Astrocyte (in vitro differentiated cells and primary cell): ENCODE data around the gene ZNF33A. TPM values are rescaled to one million over a fixed set of nuclear protein-coding genes. Genes with fewer than 3 reads are reported as not detected.
"Not testable (repeated sequence)": the region's sequence is repeated elsewhere in the genome, so short reads cannot be mapped to it uniquely, and the experiment has no call there.

ENCODE experiments used
- DNase-seq: peaks from one replicate; pipeline ENCODE4 v3.0.0-alpha.2; 2010; ENCODE audit warnings: low read depth
- FAIRE-seq: peaks from 2 replicates; lab custom pipeline; 2011; peaks lifted over from hg19 to GRCh38; lab: Jason Lieb, UNC
- H2AFZ ChIP-seq: 2 replicates; pipeline ENCODE4 v1.6.0; 2012; ENCODE audit warnings: low read depth, low read length, inconsistent platforms
- H3K27ac ChIP-seq: 2 replicates; pipeline ENCODE4 v1.5.1; 2011; ENCODE audit warnings: low read depth, low read length, inconsistent platforms
- H3K27me3 ChIP-seq: 2 replicates; pipeline ENCODE4 v1.6.0; 2011; ENCODE audit warnings: low read length, inconsistent platforms; ENCODE audit not compliant: insufficient read depth
- H3K36me3 ChIP-seq: 2 replicates; pipeline ENCODE4 v1.5.1; 2011; ENCODE audit warnings: low read length, inconsistent platforms; ENCODE audit not compliant: insufficient read depth
- H3K4me1 ChIP-seq: 2 replicates; pipeline ENCODE4 v1.5.1; 2011; ENCODE audit warnings: low read length, inconsistent platforms; ENCODE audit not compliant: insufficient read depth
- H3K4me2 ChIP-seq: 2 replicates; pipeline ENCODE4 v1.6.0; 2012; ENCODE audit warnings: low read length, inconsistent platforms
- H3K4me3 ChIP-seq: 2 replicates; pipeline ENCODE4 v1.5.1; 2011; ENCODE audit warnings: low read depth, mild to moderate bottlenecking, low read length, inconsistent platforms; ENCODE audit not compliant: insufficient read depth
- H3K79me2 ChIP-seq: 2 replicates; pipeline ENCODE4 v1.6.0; 2012; ENCODE audit warnings: mild to moderate bottlenecking, low read length, inconsistent platforms; ENCODE audit not compliant: insufficient read depth
- H3K9ac ChIP-seq: 2 replicates; pipeline ENCODE4 v1.6.0; 2012; ENCODE audit warnings: mild to moderate bottlenecking, low read length, inconsistent platforms
- H3K9me3 ChIP-seq: 2 replicates; pipeline ENCODE4 v1.5.1; 2012; ENCODE audit warnings: low read depth, mild to moderate bottlenecking, low read length, inconsistent platforms; ENCODE audit not compliant: insufficient read depth
- H4K20me1 ChIP-seq: 2 replicates; pipeline ENCODE4 v1.6.0; 2012; ENCODE audit warnings: low read length, inconsistent platforms; ENCODE audit not compliant: insufficient read depth
- H3K27ac Mint-ChIP-seq: one replicate; pipeline ENCODE4 v1.8.0; 2021; ENCODE audit warnings: mild to moderate bottlenecking, mixed read lengths; ENCODE audit not compliant: unreplicated experiment
- H3K27me3 Mint-ChIP-seq: one replicate; pipeline ENCODE4 v1.8.0; 2021; ENCODE audit warnings: low read depth, mixed read lengths; ENCODE audit not compliant: unreplicated experiment
- H3K36me3 Mint-ChIP-seq: one replicate; pipeline ENCODE4 v1.8.0; 2021; ENCODE audit warnings: low read depth, mixed read lengths; ENCODE audit not compliant: unreplicated experiment
- H3K4me1 Mint-ChIP-seq: one replicate; pipeline ENCODE4 v1.8.0; 2021; ENCODE audit warnings: low read depth, mixed read lengths; ENCODE audit not compliant: unreplicated experiment
- H3K4me3 Mint-ChIP-seq: one replicate; pipeline ENCODE4 v1.8.0; 2021; ENCODE audit warnings: mild to moderate bottlenecking, moderate library complexity, mixed read lengths; ENCODE audit not compliant: unreplicated experiment
- H3K9me3 Mint-ChIP-seq: one replicate; pipeline ENCODE4 v1.8.0; 2021; ENCODE audit warnings: mild to moderate bottlenecking, mixed read lengths; ENCODE audit not compliant: unreplicated experiment
- CTCF ChIP-seq: IDR thresholded peaks from 2 replicates; pipeline ENCODE4 v1.5.1; 2011; ENCODE audit warnings: low read depth, mild to moderate bottlenecking, inconsistent platforms, low read length, moderate library complexity; ENCODE audit not compliant: insufficient read depth
- EZH2 ChIP-seq: IDR thresholded peaks from 2 replicates; pipeline ENCODE4 v1.6.1; 2012; ENCODE audit warnings: mild to moderate bottlenecking, low read length, inconsistent platforms; ENCODE audit not compliant: insufficient read depth
- total RNA-seq: library from RNA; stranded (reverse); gene quantifications from 2 replicates; pipeline ENCODE4 v1.2.1, GENCODE V29; 2021

Gene ZNF33A
- total RNA-seq, 1 donor from 2014 or later, result 11.6 TPM

GRCh38 chr10:38054361-38054797 lies 43.9 kb downstream of the ZNF33A start:
- FAIRE-seq (peak; percentile 39), DNase-seq (peak; percentile 86)
- no peaks in the 10 kb centered on the region for H3K79me2 ChIP-seq
- peaks cover 43% of the 10 kb centered on the region for H3K9me3 Mint-ChIP-seq
- H3K27ac Mint-ChIP-seq, result peak overlapping the region; percentile 28
- TF ChIP-seq EZH2 (no peak), CTCF (no peak)
- H3K4me3 Mint-ChIP-seq, result no peak overlapping the region
- no peak overlapping the region for H3K27ac ChIP-seq
- peaks cover 4% of the 10 kb centered on the region for H3K4me1 Mint-ChIP-seq
- H3K9ac ChIP-seq, result no peak overlapping the region
- H4K20me1 ChIP-seq, result no peaks in the 10 kb centered on the region
- peaks cover 43% of the 10 kb centered on the region for H3K36me3 Mint-ChIP-seq
- H3K27me3 Mint-ChIP-seq, result no peaks in the 10 kb centered on the region
- H3K9me3 ChIP-seq, result peaks cover 26% of the 10 kb centered on the region
- no peaks in the 10 kb centered on the region for H3K27me3 ChIP-seq
- no peak overlapping the region for H2AFZ ChIP-seq
- H3K36me3 ChIP-seq, result peaks cover 16% of the 10 kb centered on the region
- no peak overlapping the region for H3K4me3 ChIP-seq
- no peaks in the 10 kb centered on the region for H3K4me1 ChIP-seq
- no peak overlapping the region for H3K4me2 ChIP-seq

GRCh38 chr10:38055274-38055894 lies 44.9 kb downstream of the ZNF33A start:
- not testable (repeated sequence) for H3K4me3 Mint-ChIP-seq, DNase-seq, H3K4me1 Mint-ChIP-seq, H3K79me2 ChIP-seq, H3K27ac ChIP-seq, H3K27ac Mint-ChIP-seq, H3K4me3 ChIP-seq, H3K4me2 ChIP-seq, H3K9ac ChIP-seq, H2AFZ ChIP-seq, H3K27me3 Mint-ChIP-seq, H4K20me1 ChIP-seq, H3K27me3 ChIP-seq, H3K4me1 ChIP-seq
- peaks cover 43% of the 10 kb centered on the region for H3K36me3 Mint-ChIP-seq
- Histone ChIP-seq H3K36me3 (peaks cover 16% of the 10 kb centered on the region), H3K9me3 (peaks cover 25% of the 10 kb centered on the region)
- H3K9me3 Mint-ChIP-seq, result peaks cover 43% of the 10 kb centered on the region
- peak; percentile 64 for FAIRE-seq

GRCh38 chr10:38069663-38070062 lies 59.2 kb downstream of the ZNF33A start:
- not testable (repeated sequence) for H3K36me3 ChIP-seq, H3K27ac Mint-ChIP-seq, H3K9me3 Mint-ChIP-seq

More at GRCh38 chr10:38069663-38070062, 59.2 kb downstream of the ZNF33A start:
- H3K27ac ChIP-seq, H3K27me3 ChIP-seq, H3K4me3 Mint-ChIP-seq, H3K4me3 ChIP-seq, H3K9me3 ChIP-seq, H3K4me1 Mint-ChIP-seq, H3K36me3 Mint-ChIP-seq, H3K27me3 Mint-ChIP-seq, H2AFZ ChIP-seq, H3K4me1 ChIP-seq, H3K79me2 ChIP-seq, H3K9ac ChIP-seq, H4K20me1 ChIP-seq: not testable (repeated sequence)
- FAIRE-seq (peak; percentile 5), DNase-seq (peak; percentile 53)
- peak overlapping the region; percentile 15 for H3K4me2 ChIP-seq
